SK-N-MC (cell line): Measurements from ENCODE around the gene PHLDA2.

ENCODE experiments used
- EZH2 ChIP-seq: fragments of 200-600 bp; sonication (generic); IDR thresholded peaks from one replicate; pipeline ENCODE4 v1.6.1; 2017; ENCODE audit warnings: antibody characterized with exemption
- POLR2AphosphoS5 ChIP-seq: IDR thresholded peaks from 2 replicates; pipeline ENCODE4 v1.6.1; 2012; ENCODE audit warnings: mild to moderate bottlenecking, low read depth, low read length, borderline replicate concordance

DNA sequence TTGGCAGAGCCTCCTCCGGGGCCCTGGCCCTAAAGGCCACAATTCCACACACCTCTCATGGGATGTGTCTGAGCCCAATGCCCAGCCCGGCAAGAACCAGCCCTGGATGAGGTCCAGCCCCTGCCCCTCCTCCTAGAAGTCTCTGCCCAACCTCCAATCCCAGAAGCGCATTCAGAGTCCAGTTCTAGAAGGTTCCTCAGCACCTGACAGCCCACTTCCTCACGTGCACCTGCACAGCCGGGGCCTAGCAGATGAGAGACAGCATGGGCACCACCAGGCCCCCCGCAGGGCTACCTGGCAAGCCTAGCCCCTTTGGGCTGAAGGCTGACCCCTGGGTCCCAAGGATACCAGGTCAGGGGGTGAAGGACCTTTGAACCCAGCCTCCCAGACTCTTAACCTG is 32.2 kb downstream of the PHLDA2 start:
- TF ChIP-seq EZH2, result no peak
- TF ChIP-seq POLR2AphosphoS5, result no peak
